Measurements from ENCODE around the gene NFIB. TPM values are rescaled to one million over a fixed set of nuclear protein-coding genes. Genes with fewer than 3 reads are reported as not detected.

The NFIB gene
- total and polyA plus RNA-seq, 2 of the 4 experiments (the other 2 are of a cell fraction): 1.4 to 2.0 TPM

- dilution Hi-C loops (cut with HindIII; ENCODE audit: low sequenced_read_pairs, unreplicated experiment): no loop called here
- BruUV-seq (replicated peaks): no TSS peak
Measured at GRCh38 chr9:14132775-14133174, 181.2 kb downstream of the NFIB start.

More at GRCh38 chr9:14132775-14133174, 181.2 kb downstream of the NFIB start:
- H4K8ac ChIP-seq (ENCODE audit: low read depth in 2 of 2, low read length in 2 of 2): no peak overlapping the region
- no peaks in the 10 kb centered on the region for H4K20me1 ChIP-seq (ENCODE audit: insufficient read depth, low read length)
- in situ Hi-C loops (cut with MboI; ENCODE audit: low sequenced_read_pairs): no loop called here
- no peaks in the 10 kb centered on the region for H3K9me1 ChIP-seq (ENCODE audit: insufficient read depth, low read length)
- intact Hi-C loops (cut with micrococcal nuclease): no loop called here
- no peaks in the 10 kb centered on the region for H3K36me3 ChIP-seq (ENCODE audit: control insufficient read depth, insufficient read depth, low read length)
- no peaks in the 10 kb centered on the region for H3K4me1 ChIP-seq (ENCODE audit: control insufficient read depth, insufficient read depth, low read length)
- DNase-seq (no peak), ATAC-seq (ENCODE audit: low read depth) (no peak)
- ChIA-PET POLR2A (ENCODE audit: unreplicated experiment) (no interaction called here), CTCF (no interaction called here)
- no peak overlapping the region for H3K18ac ChIP-seq (ENCODE audit: low read depth, low read length)
- H4K5ac ChIP-seq (ENCODE audit: low read depth, low read length): no peak overlapping the region
- no peak for TF ChIP-seq NFE2L2 (IDR thresholded peaks at IDR 0.05; ENCODE audit: low read depth, low read length)
- TF ChIP-seq CEBPB (IDR thresholded peaks at IDR 0.05; ENCODE audit: low read depth, low read length): no peak
- no peak for TF ChIP-seq MAFK (IDR thresholded peaks at IDR 0.05; ENCODE audit: low read depth, low read length)
- TF ChIP-seq CHD1 (IDR thresholded peaks at IDR 0.05; ENCODE audit: low read depth, low read length): no peak
- no peak for TF ChIP-seq BHLHE40 (IDR thresholded peaks at IDR 0.05; ENCODE audit: low read depth, low read length)
- no peak for TF ChIP-seq POLR2A (IDR thresholded peaks at IDR 0.05; ENCODE audit: low read depth, low read length)
- TF ChIP-seq USF2 (IDR thresholded peaks at IDR 0.05; ENCODE audit: low read depth, low read length): no peak
- no peak for TF ChIP-seq SMC3 (IDR thresholded peaks at IDR 0.05; ENCODE audit: low read depth, low read length)
- no peak overlapping the region for H3K27ac ChIP-seq (ENCODE audit: insufficient read depth, low read length)
- H3K9ac ChIP-seq (ENCODE audit: low read depth, low read length): no peak overlapping the region
- no CpG with 5 or more reads among the region's 2 CpGs for WGBS, 2 experiments (ENCODE audit: extremely low coverage in 2 of 2, insufficient read length in 1 of 2)
- H2AK5ac ChIP-seq (ENCODE audit: low read depth, low read length): no peak overlapping the region
- H3K4me2 ChIP-seq (ENCODE audit: low read depth, low read length): no peak overlapping the region
- no peak overlapping the region for H3K4ac ChIP-seq (ENCODE audit: low read depth, low read length)
- H3K79me1 ChIP-seq (ENCODE audit: low read depth in 1 of 2, low read length in 2 of 2): no peaks in the 10 kb centered on the region
- H3K14ac ChIP-seq (replicated peaks; ENCODE audit: low read depth, low read length): no peak overlapping the region
- no peak overlapping the region for H2AFZ ChIP-seq (replicated peaks; ENCODE audit: low read length, poor library complexity)
- no peaks in the 10 kb centered on the region for H3K27me3 ChIP-seq (ENCODE audit: control insufficient read depth, insufficient read depth, low read length)
- no peak overlapping the region for H2BK5ac ChIP-seq (ENCODE audit: low read depth, low read length, poor library complexity, severe bottlenecking)
- no peak overlapping the region for H3K23ac ChIP-seq (ENCODE audit: low read depth, low read length)
- H2BK20ac ChIP-seq (ENCODE audit: low read depth, low read length): no peak overlapping the region
- H3K9me3 ChIP-seq (ENCODE audit: control insufficient read depth, insufficient read depth, low read length): no peaks in the 10 kb centered on the region
- H2AK9ac ChIP-seq (replicated peaks; ENCODE audit: low read depth, low read length, poor library complexity): no peak overlapping the region
- H3K4me3 ChIP-seq (ENCODE audit: insufficient read depth, low read depth, low read length): no peak overlapping the region
- no peak overlapping the region for H4K91ac ChIP-seq (ENCODE audit: insufficient read depth, low read depth, low read length)
- no peak overlapping the region for H3K56ac ChIP-seq (ENCODE audit: extremely low read depth, insufficient read depth, low read length)
- no peak overlapping the region for H2BK15ac ChIP-seq (ENCODE audit: low read depth, low read length)
- no peak overlapping the region for H2BK120ac ChIP-seq (ENCODE audit: low read depth, low read length)
